GDM1 (cell line): ENCODE measurements around the gene VAMP1.
A peak's percentile ranks its signal among the peaks of the same experiment; 100 is the strongest.
"Not testable (repeated sequence)": the region's sequence is repeated elsewhere in the genome, so short reads cannot be mapped to it uniquely, and the experiment has no call there.

Experiments
- DNase-seq: peaks from one replicate; lab custom pipeline; 2025; lab: John Stamatoyannopoulos, UW

Gene VAMP1

DNA sequence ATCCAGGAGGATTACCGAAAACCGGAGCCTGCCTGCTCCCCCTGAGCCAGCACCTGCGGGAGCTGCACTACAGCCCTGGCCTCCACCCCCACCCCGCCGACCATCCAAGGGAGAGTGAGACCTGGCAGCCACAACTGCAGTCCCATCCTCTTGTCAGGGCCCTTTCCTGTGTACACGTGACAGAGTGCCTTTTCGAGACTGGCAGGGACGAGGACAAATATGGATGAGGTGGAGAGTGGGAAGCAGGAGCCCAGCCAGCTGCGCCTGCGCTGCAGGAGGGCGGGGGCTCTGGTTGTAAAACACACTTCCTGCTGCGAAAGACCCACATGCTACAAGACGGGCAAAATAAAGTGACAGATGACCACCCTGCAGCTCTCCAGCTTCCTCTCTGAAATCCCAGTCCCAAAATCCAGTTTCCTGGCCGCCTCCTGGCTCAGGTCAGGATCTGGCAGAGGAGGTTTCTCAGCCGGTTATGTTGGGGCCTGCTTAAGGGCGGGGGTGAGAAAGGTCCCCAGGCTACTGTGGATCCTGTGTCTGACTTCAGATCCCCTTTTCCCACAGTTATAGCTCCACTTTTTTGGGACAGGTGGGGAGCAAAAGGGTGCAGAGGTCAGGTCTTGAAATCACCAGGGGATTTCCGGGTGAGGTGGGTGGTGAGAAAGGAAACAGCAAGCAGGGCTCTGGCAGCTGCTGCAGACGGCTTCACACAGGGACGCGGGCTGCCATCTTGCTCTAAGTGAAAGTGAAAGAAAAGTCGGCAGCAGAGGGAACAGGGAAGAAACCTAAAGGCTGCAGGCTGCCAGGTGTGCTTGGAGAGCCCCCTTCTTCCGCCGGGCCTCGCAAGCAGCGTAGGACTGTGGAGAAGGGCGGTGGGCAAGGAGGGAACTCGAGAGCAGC, 18.9 kb downstream of the VAMP1 start, which contains the start of gene TAPBPL:
TAPBPL (plus strand) TSS at position 695 of the 897 bp plus-strand sequence. CDS start 207 bp downstream, outside the sequence.
- peak; percentile 58 for DNase-seq

DNA sequence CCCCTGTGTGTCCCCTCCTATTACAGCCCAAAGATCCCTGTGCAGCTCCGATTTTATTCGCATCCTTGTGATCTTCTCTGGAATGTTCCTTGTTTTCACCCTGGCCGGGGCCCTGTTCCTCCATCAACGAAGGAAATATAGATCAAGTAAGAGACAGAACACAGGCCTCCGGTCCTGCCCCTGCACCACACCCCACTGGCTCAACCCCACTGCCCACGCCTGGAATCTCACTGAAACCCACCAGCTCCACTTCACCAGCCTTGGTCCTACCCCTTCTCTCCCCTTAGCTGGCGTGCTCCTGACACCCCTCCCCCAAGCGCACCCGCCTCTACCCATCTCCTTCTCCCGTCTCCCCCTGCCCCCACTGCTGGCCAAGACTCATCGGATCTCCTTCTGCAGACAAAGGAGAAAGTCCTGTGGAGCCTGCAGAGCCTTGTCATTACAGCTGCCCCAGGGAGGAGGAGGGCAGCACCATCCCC, 19.6 kb downstream of the VAMP1 start:
- DNase-seq = no peak

DNA sequence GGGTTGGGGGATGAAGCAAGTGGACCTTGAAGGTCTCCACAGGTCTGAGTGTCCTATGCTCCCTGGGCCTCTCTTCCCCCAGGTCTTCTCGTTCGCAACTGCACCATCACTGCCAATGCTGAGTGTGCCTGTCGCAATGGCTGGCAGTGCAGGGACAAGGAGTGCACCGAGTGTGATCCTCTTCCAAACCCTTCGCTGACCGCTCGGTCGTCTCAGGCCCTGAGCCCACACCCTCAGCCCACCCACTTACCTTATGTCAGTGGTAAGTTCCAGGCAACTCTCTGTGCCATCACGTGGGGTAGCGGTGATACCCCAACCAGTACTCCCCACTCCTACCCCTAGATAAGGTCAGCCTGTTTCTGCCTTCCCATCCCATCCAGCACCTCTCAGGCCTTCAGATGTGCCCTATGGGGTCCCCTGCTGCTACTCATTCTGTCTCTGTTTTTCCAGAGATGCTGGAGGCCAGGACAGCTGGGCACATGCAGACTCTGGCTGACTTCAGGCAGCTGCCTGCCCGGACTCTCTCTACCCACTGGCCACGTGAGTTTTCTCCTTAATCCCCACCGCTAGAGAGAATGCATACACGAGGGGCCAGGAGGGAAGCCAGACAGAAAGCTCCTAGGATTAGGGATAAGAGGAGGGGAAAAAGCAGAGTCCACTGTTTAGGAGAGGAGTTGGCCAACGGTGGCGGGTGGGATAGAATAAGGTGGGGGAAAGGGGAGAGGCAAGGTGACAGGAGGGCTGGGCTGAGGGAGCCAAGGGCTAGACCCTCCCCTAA, 20.2 kb downstream of the VAMP1 start:
- DNase-seq = no peak

DNA sequence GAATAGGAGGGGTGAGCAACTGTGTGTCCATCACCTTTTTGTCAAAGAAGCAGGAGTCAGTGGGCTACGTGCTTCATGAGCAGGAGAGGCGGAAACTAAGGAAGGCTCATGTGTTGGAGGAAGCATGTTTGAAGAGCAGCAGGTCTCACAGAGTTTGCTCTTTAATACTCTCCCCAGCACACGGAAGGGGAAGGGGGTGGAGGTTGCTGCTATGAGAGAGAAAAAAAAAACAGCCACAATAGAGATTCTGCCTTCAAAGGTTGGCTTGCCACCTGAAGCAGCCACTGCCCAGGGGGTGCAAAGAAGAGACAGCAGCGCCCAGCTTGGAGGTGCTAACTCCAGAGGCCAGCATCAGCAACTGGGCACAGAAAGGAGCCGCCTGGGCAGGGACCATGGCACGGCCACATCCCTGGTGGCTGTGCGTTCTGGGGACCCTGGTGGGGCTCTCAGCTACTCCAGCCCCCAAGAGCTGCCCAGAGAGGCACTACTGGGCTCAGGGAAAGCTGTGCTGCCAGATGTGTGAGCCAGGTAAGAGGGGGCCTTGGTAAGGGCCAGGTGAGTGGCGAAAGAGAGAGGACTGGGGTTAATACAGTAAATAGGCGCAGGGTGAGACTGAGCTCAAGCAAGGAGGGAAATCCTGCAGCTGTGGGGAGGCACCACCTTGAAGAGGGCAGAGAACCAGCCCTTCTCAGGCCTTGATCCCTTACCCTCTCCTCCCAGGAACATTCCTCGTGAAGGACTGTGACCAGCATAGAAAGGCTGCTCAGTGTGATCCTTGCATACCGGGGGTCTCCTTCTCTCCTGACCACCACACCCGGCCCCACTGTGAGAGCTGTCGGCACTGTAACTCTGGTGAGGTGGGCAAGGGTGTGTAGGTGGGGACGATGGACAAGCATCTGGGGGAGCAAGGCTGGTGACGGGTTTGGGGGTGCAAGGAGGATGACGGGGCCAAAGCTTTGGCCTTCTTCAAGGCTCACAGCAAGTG, 25.5 kb downstream of the VAMP1 start, which contains the start of gene CD27:
CD27 (plus strand) TSS at position 252 of the 985 bp plus-strand sequence; CDS start at position 393, 141 bp downstream.
- no peak for DNase-seq

DNA sequence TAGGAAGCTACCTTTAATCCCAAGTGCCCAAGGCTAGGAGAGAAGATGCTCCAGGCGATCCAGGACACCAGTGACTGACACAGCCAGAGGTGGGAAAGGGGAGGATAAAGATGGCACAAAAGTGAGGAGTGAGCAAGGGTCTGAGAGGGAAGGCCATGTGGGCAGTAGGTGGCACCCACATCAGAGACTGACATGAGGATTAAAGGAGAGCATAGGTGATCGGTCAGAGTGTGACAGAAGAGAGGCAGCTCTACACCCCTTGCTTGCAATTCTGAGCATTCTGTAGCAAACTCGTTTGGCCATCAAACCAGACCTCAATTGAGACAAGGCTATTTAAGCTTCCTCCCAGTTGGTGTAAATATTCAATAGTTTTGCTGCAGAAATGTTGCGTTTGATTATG, 26.4 kb downstream of the VAMP1 start:
- no peak for DNase-seq

DNA sequence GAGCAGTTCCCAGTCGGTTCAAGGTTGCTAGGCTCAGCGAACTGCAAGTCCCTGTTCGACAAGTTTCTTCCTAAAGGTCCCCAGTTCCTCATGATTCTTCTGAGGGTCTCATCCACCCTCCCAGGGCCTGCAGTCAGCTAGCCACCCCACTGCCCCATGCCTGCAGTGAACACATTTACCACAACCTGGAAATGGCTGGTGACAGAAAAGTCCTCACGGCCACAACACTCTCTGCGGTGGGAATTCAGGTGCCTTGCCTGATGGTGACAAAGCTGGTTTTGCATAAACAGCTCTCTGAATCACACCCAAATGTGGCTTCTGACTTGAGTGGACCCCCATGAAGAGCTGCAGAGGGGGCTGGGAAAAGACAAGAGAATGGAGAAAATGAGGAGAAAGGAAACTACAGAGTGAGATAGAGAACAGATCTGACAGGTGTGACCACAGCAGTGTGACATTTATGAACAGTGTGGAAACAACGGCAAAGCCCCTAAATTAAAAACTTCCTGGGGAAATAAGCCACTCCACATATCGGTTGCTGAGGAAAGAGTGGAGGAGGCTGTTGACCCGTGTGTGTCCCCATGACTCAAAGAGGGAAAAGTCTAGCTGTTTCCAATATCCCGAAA, 27.0 kb downstream of the VAMP1 start:
- DNase-seq = no peak

DNA sequence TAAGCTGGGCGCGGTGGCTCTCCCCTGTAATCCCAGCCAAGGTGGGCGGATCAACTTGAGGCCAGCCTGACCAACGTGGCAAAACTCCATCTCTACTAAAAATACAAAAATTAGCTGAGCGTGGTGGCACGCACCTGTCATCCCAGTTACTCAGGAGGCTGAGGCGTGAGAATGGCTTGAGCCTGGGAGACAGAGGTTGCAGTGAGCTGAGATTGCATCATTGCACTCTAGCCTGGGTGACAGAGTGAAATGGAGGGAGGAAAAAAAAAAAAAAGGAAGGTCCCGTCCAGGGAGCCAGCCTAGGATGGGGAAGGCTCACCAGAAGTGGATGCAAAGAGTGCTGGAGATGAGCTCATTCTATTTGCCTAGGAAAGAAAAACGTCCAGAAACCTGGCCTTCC, 27.6 kb downstream of the VAMP1 start:
- no peak for DNase-seq

DNA sequence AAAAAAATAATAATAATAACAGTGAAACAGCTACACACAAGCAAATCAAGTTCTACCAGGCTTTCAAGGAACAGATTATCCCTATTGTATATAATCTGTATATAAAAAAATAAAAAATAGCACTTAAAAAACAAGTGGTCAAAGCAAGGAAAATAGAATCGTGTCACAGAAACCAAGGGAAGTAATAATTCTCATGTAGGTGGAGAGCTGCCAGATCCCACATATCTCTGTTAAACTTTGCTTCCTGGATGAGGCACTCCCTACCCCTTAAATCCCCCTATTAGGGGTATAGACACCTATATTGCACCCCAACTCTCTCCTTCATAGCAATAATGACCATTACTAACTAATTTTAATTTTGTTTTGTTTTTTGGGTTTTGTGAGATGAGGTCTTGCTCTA, 30.1 kb downstream of the VAMP1 start:
- DNase-seq = no peak

DNA sequence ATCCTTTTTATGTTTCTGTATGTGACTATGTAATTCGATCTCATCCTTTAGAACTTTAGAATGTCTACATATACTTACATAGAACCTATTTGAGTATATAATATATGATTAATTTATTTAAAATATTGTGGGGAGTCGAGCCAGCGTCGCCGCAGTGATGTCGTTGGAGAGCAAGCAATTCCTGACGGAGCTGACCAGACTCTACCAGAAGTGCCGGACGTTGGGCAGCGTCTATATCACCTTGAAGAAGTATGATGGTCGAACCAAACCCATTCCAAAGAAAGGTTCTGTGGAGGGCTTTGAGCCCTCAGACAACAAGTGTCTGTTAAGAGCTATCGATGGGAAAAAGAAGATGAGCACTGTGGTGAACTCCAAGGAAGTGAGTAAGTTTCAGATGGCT, 32.1 kb downstream of the VAMP1 start:
- DNase-seq = no peak

DNA sequence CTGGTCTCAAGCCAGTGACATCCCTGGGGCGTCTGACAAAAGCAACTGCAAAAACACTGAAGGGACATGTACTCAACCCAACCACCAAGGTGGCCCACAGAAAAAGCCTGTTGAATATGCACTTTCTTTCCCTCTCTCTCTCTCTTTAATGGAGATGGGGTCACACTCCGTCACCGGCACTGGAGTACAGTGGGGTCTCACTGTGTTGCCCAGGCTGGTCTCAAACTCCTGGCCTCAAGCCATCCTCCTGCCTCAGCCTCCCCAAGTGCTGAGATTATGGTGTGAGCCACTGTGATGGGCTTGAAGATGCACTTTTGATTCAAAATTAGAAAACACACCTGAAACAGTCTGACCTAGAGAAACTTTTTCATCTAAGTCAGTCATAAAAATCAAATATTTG, 32.9 kb downstream of the VAMP1 start:
- DNase-seq = no peak

DNA sequence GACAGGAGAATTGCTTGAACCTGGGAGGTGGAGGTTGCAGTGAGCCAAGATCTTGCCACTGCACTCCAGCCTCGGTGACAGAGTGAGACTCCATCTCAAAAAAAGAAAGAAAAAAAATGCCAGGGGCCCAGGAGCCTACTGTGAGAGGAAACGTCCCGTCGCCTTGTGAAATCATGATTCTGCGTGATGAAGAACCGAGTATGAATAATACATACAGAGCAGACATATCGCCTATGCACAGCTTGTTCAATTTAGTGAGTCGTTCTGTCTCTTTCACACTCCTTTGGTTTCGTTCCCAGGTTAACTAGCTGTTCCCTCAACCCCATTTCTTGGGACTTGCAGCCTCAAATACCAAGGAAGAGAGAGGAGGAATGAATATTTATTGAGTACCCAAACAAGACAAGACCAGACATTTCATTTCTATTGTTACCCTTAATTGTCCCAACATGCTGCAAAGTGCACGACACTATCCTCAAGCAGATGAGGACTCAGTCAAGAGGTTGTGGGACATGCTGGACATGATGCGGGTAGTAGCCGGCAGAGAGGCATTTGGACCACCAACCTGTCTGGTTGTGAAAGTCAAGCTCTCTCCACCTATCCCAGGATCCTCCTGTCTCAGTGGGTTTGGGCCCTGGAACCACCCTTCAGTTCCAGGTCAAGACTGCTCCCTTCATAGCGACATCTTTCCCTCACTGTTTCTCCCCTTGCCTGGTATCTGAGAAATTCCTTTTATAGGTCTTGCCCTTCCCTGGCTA, 34.3 kb downstream of the VAMP1 start:
- DNase-seq = no peak

DNA sequence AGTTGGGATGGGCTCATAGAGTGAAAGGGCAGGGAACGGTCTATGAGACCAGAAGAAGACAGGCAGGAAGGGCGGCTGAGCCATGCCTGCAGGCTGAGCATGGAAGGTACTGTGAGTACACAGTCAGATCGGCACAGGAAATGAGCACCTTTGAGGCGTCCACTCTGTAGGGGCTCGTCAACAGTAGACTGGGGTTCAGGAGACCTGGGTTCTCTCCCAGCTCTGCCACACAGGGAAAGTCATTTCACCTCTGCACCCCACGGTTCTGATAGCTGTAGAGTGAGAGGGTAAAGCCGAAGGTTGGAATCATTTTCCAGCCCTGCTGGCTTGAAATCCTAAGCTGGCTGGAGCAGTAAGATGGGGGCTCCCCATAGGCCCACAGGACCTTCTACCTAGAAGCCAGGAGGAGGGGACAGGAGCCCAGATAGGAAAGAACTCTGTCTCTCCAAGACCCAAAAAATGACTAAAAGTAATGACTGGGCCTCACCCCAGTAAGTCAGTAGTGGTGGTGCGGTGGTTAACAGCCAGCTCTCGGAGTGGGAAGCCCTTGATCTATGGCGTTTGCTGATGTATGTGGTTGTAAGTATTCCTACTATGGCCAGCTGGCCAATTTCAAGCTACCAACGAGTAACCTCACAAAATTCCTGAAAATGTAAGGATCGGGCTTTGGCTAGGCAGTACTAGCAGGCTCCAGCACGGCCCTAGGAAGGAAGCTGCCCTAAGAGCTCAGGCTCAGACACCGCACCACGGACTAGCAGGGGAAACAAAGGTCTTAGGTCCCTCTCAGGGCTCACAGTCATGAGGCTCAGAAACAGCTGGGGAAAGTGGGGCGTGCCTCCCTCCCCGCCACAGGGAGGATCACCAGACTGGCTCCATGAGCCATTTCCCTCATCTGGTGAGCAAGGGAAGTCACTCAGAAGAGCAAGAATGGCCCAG, 36.0 kb downstream of the VAMP1 start:
- no peak for DNase-seq

DNA sequence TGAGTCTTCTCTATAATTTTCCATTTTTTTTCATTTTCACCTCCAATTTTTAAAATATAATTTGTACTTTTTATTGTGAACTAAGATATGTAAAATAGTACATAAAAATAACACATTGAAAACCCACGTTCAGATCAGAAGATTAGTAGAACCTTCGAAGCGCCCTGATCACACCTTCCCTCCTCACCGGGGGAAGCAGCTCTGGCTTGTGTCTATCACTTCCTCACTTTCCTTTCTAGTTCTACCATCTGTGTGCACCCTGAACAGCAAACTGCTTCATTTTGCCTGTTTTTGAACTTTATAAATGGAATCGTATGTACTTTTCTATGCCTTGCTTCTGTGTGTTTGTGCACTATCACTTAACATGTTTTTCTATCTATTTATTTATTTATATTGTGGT, 37.5 kb downstream of the VAMP1 start:
- no peak for DNase-seq

DNA sequence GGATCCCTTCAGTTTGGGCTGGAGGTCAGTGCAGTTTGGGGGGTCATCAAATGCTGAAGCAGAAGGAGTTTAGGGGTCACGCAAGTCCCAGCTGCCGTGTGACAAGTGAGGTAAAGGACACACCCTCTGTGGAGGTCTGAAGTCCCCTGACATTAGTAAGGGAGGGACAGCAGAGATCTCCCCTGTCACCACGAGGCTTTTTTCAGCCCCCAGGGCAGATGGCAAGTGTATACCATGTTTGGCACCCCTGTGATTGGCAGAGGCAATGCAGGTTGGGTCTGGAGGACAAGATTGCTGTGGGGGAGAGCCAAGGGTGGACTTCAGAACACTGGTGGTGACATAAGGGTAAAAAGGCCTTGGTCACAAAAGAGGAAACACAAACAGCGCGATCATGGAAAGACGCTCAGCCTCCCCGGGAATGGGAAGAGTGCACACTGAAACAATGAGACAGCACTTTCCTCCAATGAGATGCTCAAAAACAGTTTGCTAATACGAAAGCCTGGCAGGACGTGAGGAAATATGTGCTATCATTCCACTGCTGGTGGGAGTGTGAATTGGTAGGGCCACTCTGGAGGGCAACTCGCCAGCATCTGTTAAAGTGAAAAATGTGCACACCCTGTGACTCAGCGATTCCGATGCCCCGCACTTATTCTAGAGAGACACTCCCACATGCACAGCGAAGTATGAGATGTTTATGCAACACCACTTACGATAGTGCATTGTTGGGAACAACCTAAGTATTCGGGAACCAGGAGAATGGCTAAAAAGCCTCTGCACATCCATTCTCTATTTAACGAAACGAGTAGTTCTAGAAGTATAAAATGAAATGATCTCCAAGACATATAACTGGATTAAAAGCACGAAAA, 40.1 kb downstream of the VAMP1 start:
- peak; percentile 53 for DNase-seq

DNA sequence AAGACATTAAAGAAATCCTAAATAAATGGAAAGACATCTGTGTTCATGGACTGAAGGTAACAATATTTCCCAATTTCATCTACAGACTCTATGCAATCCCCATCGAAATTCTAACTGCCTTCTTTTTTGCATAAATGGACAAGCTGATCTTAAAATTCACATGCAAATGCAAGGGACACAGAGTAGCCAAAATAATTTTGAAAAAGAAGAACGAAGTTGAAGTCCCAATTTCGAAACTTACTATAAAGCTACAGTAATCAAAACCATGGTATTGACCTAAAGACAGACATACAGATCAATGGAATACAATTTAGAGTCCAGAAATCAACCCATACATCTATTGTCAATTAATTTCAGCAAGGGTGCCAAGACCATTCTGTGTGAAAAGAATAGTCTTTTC, 42.2 kb downstream of the VAMP1 start:
- no peak for DNase-seq

DNA sequence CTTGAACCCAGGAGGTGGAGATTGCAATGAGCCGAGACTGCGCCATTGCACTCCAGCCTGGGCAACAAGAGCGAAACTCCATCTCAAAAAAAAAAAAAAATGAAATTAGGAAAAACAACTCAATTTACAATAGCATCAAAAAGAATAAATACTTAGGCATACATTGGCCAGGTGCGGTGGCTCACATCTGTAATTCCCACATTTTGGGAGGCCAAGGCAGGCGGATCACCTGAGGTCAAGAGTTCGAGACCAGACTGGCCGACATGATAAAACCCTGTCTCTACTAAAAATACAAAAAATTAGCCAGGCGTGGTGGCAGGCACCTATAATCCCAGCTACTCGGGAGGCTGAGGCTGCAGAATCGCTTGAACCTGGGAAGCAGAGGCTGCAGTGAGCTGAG, 42.7 kb downstream of the VAMP1 start:
- DNase-seq = not testable (repeated sequence)

DNA sequence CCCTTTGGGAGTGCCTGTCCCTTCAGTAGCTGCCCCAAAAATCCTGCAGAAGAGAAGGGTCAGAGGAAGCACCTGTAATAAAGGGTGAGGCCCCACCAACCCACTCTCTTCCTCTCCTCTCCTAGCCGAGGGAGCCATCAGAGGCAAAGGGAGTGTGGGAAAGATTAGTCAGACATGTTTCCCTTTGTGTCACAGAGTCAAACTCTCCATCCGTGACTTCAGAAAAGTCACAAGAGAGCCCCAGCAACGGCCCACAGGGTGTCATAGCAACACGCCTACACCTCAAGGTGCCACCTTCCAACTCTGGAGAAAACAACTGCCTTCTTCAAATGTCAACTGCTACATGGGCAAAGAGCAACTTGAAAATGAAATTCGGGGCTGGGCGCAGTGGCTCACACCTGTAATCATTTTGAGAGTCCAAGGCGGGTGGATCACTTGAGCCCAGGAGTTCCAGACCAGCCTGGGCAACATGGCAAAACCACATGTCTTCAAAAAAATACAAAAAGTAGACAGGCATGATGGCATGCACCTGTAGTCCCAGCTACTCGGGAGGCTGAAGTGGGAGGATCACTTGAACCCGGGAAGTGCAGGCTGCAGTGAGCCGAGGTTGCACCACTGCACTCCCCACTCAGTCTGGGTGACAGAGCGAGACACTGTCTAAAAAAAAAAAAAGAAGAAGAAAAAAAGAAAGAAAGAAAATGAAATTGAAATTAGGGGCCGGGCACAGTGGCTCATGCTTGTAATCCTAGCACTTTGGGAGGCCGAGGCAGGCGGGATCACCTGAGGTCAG, 43.4 kb downstream of the VAMP1 start:
- no peak for DNase-seq
